ENCODE data around the gene SH3RF1. TPM values are rescaled to one million over a fixed set of nuclear protein-coding genes. Genes with fewer than 3 reads are reported as not detected.
A peak's percentile ranks its signal among the peaks of the same experiment; 100 is the strongest.

The SH3RF1 gene
- total RNA-seq, 1 donor from 2014 or later = 5.0 TPM

GRCh38 chr4:169136796-169137557, 133.8 kb downstream of the SH3RF1 start:
- DNase-seq (ENCODE audit: low read depth in 2 of 2) = peak in 1 of 2 donors; percentile 69

- no peak for DNase-seq (ENCODE audit: low read depth in 2 of 2)
Observed at GRCh38 chr4:169136330-169136729, 134.4 kb downstream of the SH3RF1 start.

- DNase-seq (ENCODE audit: low read depth in 2 of 2) = no peak
Observed at GRCh38 chr4:169135776-169136175, 135.0 kb downstream of the SH3RF1 start.

GRCh38 chr4:169133932-169134331, 136.8 kb downstream of the SH3RF1 start:
- no peak for DNase-seq (ENCODE audit: low read depth in 2 of 2)

- DNase-seq (ENCODE audit: low read depth in 2 of 2) = no peak
Observed at GRCh38 chr4:169132561-169133305, 138.0 kb downstream of the SH3RF1 start.

- no peak for DNase-seq (ENCODE audit: low read depth in 2 of 2)
Observed at GRCh38 chr4:169131556-169132208, 139.1 kb downstream of the SH3RF1 start.

GRCh38 chr4:169128902-169129301, 141.9 kb downstream of the SH3RF1 start:
- DNase-seq (ENCODE audit: low read depth in 2 of 2) = no peak

GRCh38 chr4:169127314-169127713, 143.4 kb downstream of the SH3RF1 start:
- no peak for DNase-seq (ENCODE audit: low read depth in 2 of 2)

GRCh38 chr4:169124661-169125060, 146.1 kb downstream of the SH3RF1 start:
- no peak for DNase-seq (ENCODE audit: low read depth in 2 of 2)

GRCh38 chr4:169122422-169122821, 148.3 kb downstream of the SH3RF1 start:
- DNase-seq (ENCODE audit: low read depth in 2 of 2) = no peak

GRCh38 chr4:169121861-169122382, 148.8 kb downstream of the SH3RF1 start:
- no peak for DNase-seq (ENCODE audit: low read depth in 2 of 2)

- peak in 1 of 2 donors; percentile 29 for DNase-seq (ENCODE audit: low read depth in 2 of 2)
Observed at GRCh38 chr4:169120624-169121023, 150.1 kb downstream of the SH3RF1 start.

GRCh38 chr4:169119536-169119935, 151.2 kb downstream of the SH3RF1 start:
- no peak for DNase-seq (ENCODE audit: low read depth in 2 of 2)

- no peak for DNase-seq (ENCODE audit: low read depth in 2 of 2)
Observed at GRCh38 chr4:169117591-169118081, 153.1 kb downstream of the SH3RF1 start.

GRCh38 chr4:169116270-169116901, 154.4 kb downstream of the SH3RF1 start:
- DNase-seq (ENCODE audit: low read depth in 2 of 2) = peak in 1 of 2 donors; percentile 16

- DNase-seq (ENCODE audit: low read depth in 2 of 2) = peak in 1 of 2 donors; percentile 89
Observed at GRCh38 chr4:169115897-169116254, 154.9 kb downstream of the SH3RF1 start.

GRCh38 chr4:169115144-169115896, 155.4 kb downstream of the SH3RF1 start:
- DNase-seq (ENCODE audit: low read depth in 2 of 2) = no peak

- DNase-seq (ENCODE audit: low read depth in 2 of 2) = no peak
Observed at GRCh38 chr4:169114341-169114974, 156.3 kb downstream of the SH3RF1 start.

GRCh38 chr4:169110633-169111032, 160.1 kb downstream of the SH3RF1 start:
- DNase-seq (ENCODE audit: low read depth in 2 of 2) = no peak

- DNase-seq (ENCODE audit: low read depth in 2 of 2) = no peak
Observed at GRCh38 chr4:169109035-169109675, 161.6 kb downstream of the SH3RF1 start.

All from dermis microvascular lymphatic vessel endothelial cell (primary cell).